Measurements from ENCODE around the gene PGAM2.
"Not testable (repeated sequence)": the region's sequence is repeated elsewhere in the genome, so short reads cannot be mapped to it uniquely, and the experiment has no call there.

Gene PGAM2

GRCh38 chr7:44052771-44053365 is 12.5 kb downstream of the PGAM2 start:
- DNase-seq (ENCODE audit: low read depth in 4 of 4, low spot score in 1 of 4), result no peak

- no peak for DNase-seq (ENCODE audit: low read depth in 4 of 4, low spot score in 1 of 4)
These were observed 13.7 kb downstream of the PGAM2 start for GRCh38 chr7:44051611-44052220.

- DNase-seq (ENCODE audit: low read depth in 4 of 4, low spot score in 1 of 4), result no peak
These were observed 14.3 kb downstream of the PGAM2 start for GRCh38 chr7:44050915-44051560.

- DNase-seq (ENCODE audit: low read depth in 4 of 4, low spot score in 1 of 4), result no peak
These were observed 15.0 kb downstream of the PGAM2 start for GRCh38 chr7:44050121-44050914.

- DNase-seq (ENCODE audit: low read depth in 4 of 4, low spot score in 1 of 4), result no peak
These were observed 17.2 kb downstream of the PGAM2 start for GRCh38 chr7:44048031-44048795.

GRCh38 chr7:44046321-44047061 is 18.9 kb downstream of the PGAM2 start:
- DNase-seq (ENCODE audit: low read depth in 4 of 4, low spot score in 1 of 4), result no peak

GRCh38 chr7:44045226-44046014 is 19.9 kb downstream of the PGAM2 start:
- DNase-seq (ENCODE audit: low read depth in 4 of 4, low spot score in 1 of 4), result no peak

- peak; percentile 76 to 89 (median 86) for DNase-seq (ENCODE audit: low read depth in 4 of 4, low spot score in 1 of 4)
These were observed 20.8 kb downstream of the PGAM2 start, which contains the start of gene DBNL for GRCh38 chr7:44044315-44045225. Gene DBNL, plus strand, starts transcription at chr7:44044702. Its CDS starts 36 bp downstream, at chr7:44044738.

GRCh38 chr7:44043902-44044301 is 21.5 kb downstream of the PGAM2 start:
- DNase-seq (ENCODE audit: low read depth in 4 of 4, low spot score in 1 of 4), result no peak

GRCh38 chr7:44042221-44042620 is 23.1 kb downstream of the PGAM2 start:
- DNase-seq (ENCODE audit: low read depth in 4 of 4, low spot score in 1 of 4), result no peak

GRCh38 chr7:44040493-44040891 is 24.9 kb downstream of the PGAM2 start:
- DNase-seq (ENCODE audit: low read depth in 4 of 4, low spot score in 1 of 4), result peak; percentile 30 to 51 (median 40)

- not testable (repeated sequence) for DNase-seq (ENCODE audit: low read depth in 4 of 4, low spot score in 1 of 4)
These were observed 25.4 kb downstream of the PGAM2 start for GRCh38 chr7:44039800-44040492.

- DNase-seq (ENCODE audit: low read depth in 4 of 4, low spot score in 1 of 4), result peak; percentile 31 to 62 (median 48)
These were observed 26.3 kb downstream of the PGAM2 start for GRCh38 chr7:44038961-44039558.

- not testable (repeated sequence) for DNase-seq (ENCODE audit: low read depth in 4 of 4, low spot score in 1 of 4)
These were observed 26.8 kb downstream of the PGAM2 start for GRCh38 chr7:44038553-44038952.

- not testable (repeated sequence) for DNase-seq (ENCODE audit: low read depth in 4 of 4, low spot score in 1 of 4)
These were observed 27.4 kb downstream of the PGAM2 start for GRCh38 chr7:44037951-44038350.

GRCh38 chr7:44036364-44036763 is 29.0 kb downstream of the PGAM2 start:
- peak in 1 of 4 experiments; percentile 13 for DNase-seq (ENCODE audit: low read depth in 4 of 4, low spot score in 1 of 4)
